Measurements from ENCODE around the gene C7orf25. TPM values are rescaled to one million over a fixed set of nuclear protein-coding genes. Genes with fewer than 3 reads are reported as not detected.

The C7orf25 gene
- 3.2 and 6.5 TPM in 2 replicates for total RNA-seq
- long read RNA-seq, transcript C7orf25-201 (2 exons, 2,451 nt), result major isoform, 39 of 44 reads
- long read RNA-seq, partial matches to known transcripts, result 0 of 44 reads
- long read RNA-seq, other reads (novel, unspliced or antisense), result 4 of 44 reads

- Mint-ChIP-seq H3K27me3 (no peaks in the 10 kb centered on the region), H3K36me3 (ENCODE audit: insufficient read depth) (peaks cover 15% of the 10 kb centered on the region), H3K4me3 (ENCODE audit: low read depth) (peak within 1 kb of the TSS; percentile 98), H3K27ac (peak within 1 kb of the TSS; percentile 98), H3K4me1 (ENCODE audit: low read depth) (peaks cover 41% of the 10 kb centered on the region), H3K9me3 (ENCODE audit: low read depth) (no peaks in the 10 kb centered on the region)
- TF ChIP-seq, protein P1, sequence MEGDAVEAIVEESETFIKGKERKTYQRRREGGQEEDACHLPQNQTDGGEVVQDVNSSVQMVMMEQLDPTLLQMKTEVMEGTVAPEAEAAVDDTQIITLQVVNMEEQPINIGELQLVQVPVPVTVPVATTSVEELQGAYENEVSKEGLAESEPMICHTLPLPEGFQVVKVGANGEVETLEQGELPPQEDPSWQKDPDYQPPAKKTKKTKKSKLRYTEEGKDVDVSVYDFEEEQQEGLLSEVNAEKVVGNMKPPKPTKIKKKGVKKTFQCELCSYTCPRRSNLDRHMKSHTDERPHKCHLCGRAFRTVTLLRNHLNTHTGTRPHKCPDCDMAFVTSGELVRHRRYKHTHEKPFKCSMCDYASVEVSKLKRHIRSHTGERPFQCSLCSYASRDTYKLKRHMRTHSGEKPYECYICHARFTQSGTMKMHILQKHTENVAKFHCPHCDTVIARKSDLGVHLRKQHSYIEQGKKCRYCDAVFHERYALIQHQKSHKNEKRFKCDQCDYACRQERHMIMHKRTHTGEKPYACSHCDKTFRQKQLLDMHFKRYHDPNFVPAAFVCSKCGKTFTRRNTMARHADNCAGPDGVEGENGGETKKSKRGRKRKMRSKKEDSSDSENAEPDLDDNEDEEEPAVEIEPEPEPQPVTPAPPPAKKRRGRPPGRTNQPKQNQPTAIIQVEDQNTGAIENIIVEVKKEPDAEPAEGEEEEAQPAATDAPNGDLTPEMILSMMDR (IDR thresholded peaks at IDR 0.05; ENCODE audit: unreplicated experiment), result no peak
- peak; percentile 97 for DNase-seq (ENCODE audit: low spot score, unreplicated experiment)
These were observed at the start of gene C7orf25 for GRCh38 chr7:42911454-42912447. Gene C7orf25 (minus strand): TSS chr7:42912070. CDS start chr7:42910900, 1,170 bp downstream.

DNA sequence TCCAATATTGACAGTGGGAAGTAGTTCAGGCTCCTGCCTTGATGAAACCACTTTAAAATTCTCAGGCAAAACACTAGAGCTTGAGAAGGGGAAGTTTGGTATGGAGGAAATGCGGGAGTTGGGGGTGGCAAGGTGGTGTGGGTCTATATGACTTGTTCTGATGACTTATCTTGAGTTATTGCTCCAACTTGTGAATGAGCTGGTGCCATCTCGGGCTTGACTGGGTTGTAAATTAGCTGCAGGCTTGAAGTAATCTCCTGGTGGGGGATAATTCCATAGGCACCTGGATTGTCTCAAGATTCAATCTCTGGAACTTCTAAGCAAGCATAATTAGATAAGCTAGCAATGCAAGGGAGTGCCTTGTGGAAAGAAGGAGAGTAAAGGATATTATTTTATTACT lies 49.3 kb upstream of the C7orf25 start:
- TF ChIP-seq, protein P1 (IDR thresholded peaks at IDR 0.05; ENCODE audit: unreplicated experiment), result no peak
- Mint-ChIP-seq H3K4me3 (ENCODE audit: low read depth) (no peak overlapping the region), H3K4me1 (ENCODE audit: low read depth) (peaks cover 6% of the 10 kb centered on the region), H3K27me3 (no peaks in the 10 kb centered on the region), H3K36me3 (ENCODE audit: insufficient read depth) (peaks cover 2% of the 10 kb centered on the region), H3K9me3 (ENCODE audit: low read depth) (peaks cover 20% of the 10 kb centered on the region), H3K27ac (no peak overlapping the region)
- no peak for DNase-seq (ENCODE audit: low spot score, unreplicated experiment)

DNA sequence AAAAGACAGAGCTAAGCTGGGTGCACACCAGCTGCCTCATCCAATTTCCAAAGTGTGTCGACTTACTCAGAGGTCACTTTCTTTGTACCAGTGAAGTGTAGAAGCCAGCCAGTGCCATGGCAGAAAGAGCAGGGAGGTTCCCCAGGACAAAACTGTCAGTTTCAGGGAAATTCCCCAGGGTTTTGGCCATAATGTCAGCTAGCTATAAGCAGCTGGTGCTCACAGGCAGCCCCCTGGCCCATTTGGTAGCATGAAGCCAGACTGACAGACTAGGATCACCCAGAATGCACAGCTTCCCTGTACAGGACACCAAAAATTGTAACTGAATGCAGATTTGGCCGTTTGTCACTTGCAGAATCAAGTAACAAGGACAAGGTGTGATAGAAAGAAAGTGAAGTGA lies 48.9 kb upstream of the C7orf25 start:
- TF ChIP-seq, protein P1 (IDR thresholded peaks at IDR 0.05; ENCODE audit: unreplicated experiment), result no peak
- peaks cover 21% of the 10 kb centered on the region for H3K9me3 Mint-ChIP-seq (ENCODE audit: low read depth)
- H3K27ac Mint-ChIP-seq, result no peak overlapping the region

DNA sequence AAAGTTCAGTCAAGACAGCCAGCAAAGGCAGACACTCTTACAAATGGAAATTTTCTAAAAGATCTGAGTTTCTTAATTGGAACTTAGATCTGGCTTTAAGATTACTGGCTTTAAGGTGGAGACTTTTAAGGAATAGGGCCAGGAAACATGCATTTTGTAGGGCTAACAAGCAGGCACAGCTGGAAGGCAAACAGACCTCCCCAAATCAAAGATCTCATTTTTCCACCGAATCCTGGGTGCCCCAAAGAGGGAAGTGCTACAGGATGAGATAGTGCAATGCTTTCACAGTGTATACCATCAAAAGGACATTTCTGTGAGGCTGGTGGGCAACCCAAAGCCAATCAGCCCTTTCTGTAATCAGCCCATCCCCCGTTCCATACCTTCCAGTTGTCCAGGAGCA lies 47.7 kb upstream of the C7orf25 start:
- H3K27ac Mint-ChIP-seq, result no peak overlapping the region

More for the DNA sequence above, 48.9 kb upstream of the C7orf25 start:
- no peak for DNase-seq (ENCODE audit: low spot score, unreplicated experiment)
- no peak overlapping the region for H3K4me3 Mint-ChIP-seq (ENCODE audit: low read depth)
- H3K36me3 Mint-ChIP-seq (ENCODE audit: insufficient read depth), result peaks cover 2% of the 10 kb centered on the region
- no peaks in the 10 kb centered on the region for H3K27me3 Mint-ChIP-seq
- H3K4me1 Mint-ChIP-seq (ENCODE audit: low read depth), result peaks cover 6% of the 10 kb centered on the region

DNA sequence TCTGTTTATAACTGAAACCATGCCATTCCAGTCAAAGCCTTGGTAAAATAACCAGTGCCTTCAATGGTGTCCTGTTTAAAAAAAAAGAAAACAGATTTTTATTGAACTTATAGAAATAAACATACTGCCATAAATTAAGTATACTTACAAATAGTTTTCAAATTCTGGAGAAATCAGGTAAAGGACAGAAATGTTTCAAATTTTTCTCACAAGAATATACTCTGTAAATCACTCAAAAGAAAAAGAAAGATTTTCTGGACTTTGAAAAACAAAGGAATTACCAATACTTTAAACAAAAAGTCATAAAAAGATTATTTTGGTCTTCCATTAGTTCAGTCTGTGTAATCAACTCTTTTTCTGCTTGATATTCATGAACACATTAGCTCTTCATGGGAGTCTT lies 44.2 kb upstream of the C7orf25 start:
- H3K27me3 Mint-ChIP-seq, result no peaks in the 10 kb centered on the region
- no peaks in the 10 kb centered on the region for H3K4me1 Mint-ChIP-seq (ENCODE audit: low read depth)
- H3K9me3 Mint-ChIP-seq (ENCODE audit: low read depth), result peaks cover 21% of the 10 kb centered on the region
- no peak overlapping the region for H3K27ac Mint-ChIP-seq
- H3K4me3 Mint-ChIP-seq (ENCODE audit: low read depth), result no peak overlapping the region
- no peak for DNase-seq (ENCODE audit: low spot score, unreplicated experiment)
- peaks cover 2% of the 10 kb centered on the region for H3K36me3 Mint-ChIP-seq (ENCODE audit: insufficient read depth)
- TF ChIP-seq, protein P1 (IDR thresholded peaks at IDR 0.05; ENCODE audit: unreplicated experiment), result no peak

More for the DNA sequence above, 47.7 kb upstream of the C7orf25 start:
- peaks cover 6% of the 10 kb centered on the region for H3K4me1 Mint-ChIP-seq (ENCODE audit: low read depth)
- H3K27me3 Mint-ChIP-seq, result no peaks in the 10 kb centered on the region
- H3K9me3 Mint-ChIP-seq (ENCODE audit: low read depth), result peaks cover 21% of the 10 kb centered on the region
- H3K36me3 Mint-ChIP-seq (ENCODE audit: insufficient read depth), result peaks cover 2% of the 10 kb centered on the region
- TF ChIP-seq, protein P1 (IDR thresholded peaks at IDR 0.05; ENCODE audit: unreplicated experiment), result no peak
- no peak for DNase-seq (ENCODE audit: low spot score, unreplicated experiment)
- H3K4me3 Mint-ChIP-seq (ENCODE audit: low read depth), result no peak overlapping the region

Measured in progenitor cell of endocrine pancreas (in vitro differentiated cells).